Upper lobe of left lung (tissue), 6 donors: ENCODE measurements around the gene C1orf226. TPM values are rescaled to one million over a fixed set of nuclear protein-coding genes. Genes with fewer than 3 reads are reported as not detected.

ENCODE experiments used
- ATAC-seq, 2 donors: fragments of 200-7000 bp; cut with Tn5 transposase; one replicate each; pipeline ENCODE4 v1.9.1; 2022; ENCODE audit warnings: mild to moderate bottlenecking in 2 of 2, moderate library complexity in 2 of 2; ENCODE audit not compliant: low FRiP score in 2 of 2
- DNase-seq, 2 donors: peaks; one replicate each; pipeline ENCODE4 v3.0.0-alpha.2; 2019 to 2020
- H3K27ac ChIP-seq, 4 donors: fragments of 200-600 bp; sonication (generic); one replicate each; pipeline ENCODE4 v1.5.1; 2016 to 2019
- H3K27me3 ChIP-seq, 4 donors: fragments of 200-600 bp; sonication (generic); one replicate each; pipeline ENCODE4 v1.5.1; 2017 to 2019
- H3K36me3 ChIP-seq, 4 donors: fragments of 200-600 bp; sonication (generic); one replicate each; pipeline ENCODE4 v1.5.1; 2016 to 2019
- H3K4me1 ChIP-seq, 4 donors: fragments of 200-600 bp; sonication (generic); one replicate each; pipeline ENCODE4 v1.5.1; 2018 to 2019
- H3K4me3 ChIP-seq, 4 donors: fragments of 200-600 bp; sonication (generic); one replicate each; pipeline ENCODE4 v1.5.1; 2017 to 2019; ENCODE audit warnings: mild to moderate bottlenecking in 2 of 4, moderate library complexity in 1 of 4
- H3K9me3 ChIP-seq, 4 donors: fragments of 200-600 bp; sonication (generic); one replicate each; pipeline ENCODE4 v1.5.1; 2018 to 2019
- EP300 ChIP-seq, 4 donors: sonication (generic); formaldehyde crosslinking; IDR thresholded peaks; one replicate each; pipeline ENCODE4 v1.5.1; 2017; ENCODE audit warnings: antibody characterized with exemption in 4 of 4, control low read depth in 2 of 4
- POLR2A ChIP-seq, 4 donors: fragments of 450-650 bp; IDR thresholded peaks; one replicate each; pipeline ENCODE4 v1.5.1; 2016 to 2017; ENCODE audit warnings: antibody characterized with exemption in 4 of 4, mild to moderate bottlenecking in 2 of 4
- POLR2AphosphoS5 ChIP-seq, 2 donors: sonication (generic); formaldehyde crosslinking; IDR thresholded peaks; one replicate each; pipeline ENCODE4 v1.5.1; 2017; ENCODE audit warnings: antibody characterized with exemption in 2 of 2
- WGBS, 2 donors: methylation state at CpG; one replicate each; pipeline ENCODE4 v1.1.5; 2017 to 2018; 5-methylcytosine and 5-hydroxymethylcytosine counted together
- total RNA-seq, 6 donors: library from RNA; depleted of rRNA in 4 of 6; stranded (reverse); fragments of >200 nt in 4 of 6; gene quantifications; one replicate each; pipeline versions ENCODE4 v1.1.0 to v1.2.1, GENCODE V29; 2016 to 2021
- TF ChIP-seq, protein P1 (sequence below), 6 experiments: fragments of 450-650 bp in 4 of 6; fragments of 200-600 bp in 2 of 6; sonication (generic) in 2 of 6; IDR thresholded peaks; one replicate each; pipeline ENCODE4 v1.5.1; 2016 to 2019; ENCODE audit warnings: antibody characterized with exemption in 6 of 6
- donor health status: DM: no; HTN: no; CAD: no; lungs with moderate emphysema.
- donor health status: DM: no; HTN: yes; CAD: no; lungs with severe emphysema.

Gene C1orf226
- total RNA-seq, 6 donors from 2014 or later, result 7.2 to 16.7 (median 10.9) TPM

DNA sequence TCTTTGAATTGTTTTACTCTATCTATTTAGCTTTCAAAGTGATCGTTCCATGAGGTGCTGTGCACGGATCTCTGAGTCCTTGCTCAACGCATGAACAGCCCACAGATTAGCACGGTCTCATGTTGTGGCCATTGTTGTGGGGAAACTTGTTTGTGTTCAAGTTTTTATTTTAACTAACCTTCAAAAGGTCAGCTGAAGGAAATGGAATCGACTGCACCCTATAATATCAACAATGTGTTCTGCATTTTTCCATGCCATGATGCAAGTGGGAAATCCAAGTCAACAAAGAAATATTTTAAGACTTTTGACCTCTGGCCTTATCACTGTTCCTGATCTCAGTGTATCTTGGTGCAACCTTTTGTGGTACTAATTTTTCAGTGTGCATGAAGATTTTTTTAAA is 24.3 kb downstream of the C1orf226 start:
- Histone ChIP-seq H3K27ac (no peak overlapping the region), H3K9me3 (no peaks in the 10 kb centered on the region), H3K4me3 (no peak overlapping the region), H3K27me3 (no peaks in the 10 kb centered on the region), H3K4me1 (no peaks in the 10 kb centered on the region), H3K36me3 (no peaks in the 10 kb centered on the region)
- DNase-seq (no peak), ATAC-seq (no peak)
- TF ChIP-seq POLR2AphosphoS5 (IDR thresholded peaks at IDR 0.05) (no peak), EP300 (IDR thresholded peaks at IDR 0.05) (no peak)
- WGBS, 2 donors, result 38 to 60% methylated on average over 5 of the region's 5 CpGs

DNA sequence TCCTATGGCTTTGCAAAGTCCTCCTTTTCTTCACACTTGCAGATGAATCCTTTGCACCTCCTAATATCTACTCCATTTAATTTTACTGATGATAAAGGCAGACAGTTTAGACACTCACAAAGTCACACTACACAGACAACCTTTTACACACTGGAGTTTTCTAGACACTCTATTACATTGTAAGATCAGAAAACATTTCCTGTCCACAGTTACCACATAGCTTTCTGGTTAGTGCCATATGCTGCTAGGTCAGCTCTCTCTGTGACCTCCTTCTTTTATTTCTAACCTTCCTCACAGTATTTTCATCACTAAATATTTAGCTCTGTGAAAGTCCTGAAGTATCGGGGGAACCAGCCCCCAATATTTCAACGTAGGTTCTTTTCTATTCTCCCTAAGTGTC is 25.3 kb downstream of the C1orf226 start:
- no peak overlapping the region for H3K4me3 ChIP-seq
- no peak for DNase-seq
- 89 to 93% methylated on average over 2 of the region's 2 CpGs for WGBS, 2 donors
- ATAC-seq, result no peak
- TF ChIP-seq, protein P1, sequence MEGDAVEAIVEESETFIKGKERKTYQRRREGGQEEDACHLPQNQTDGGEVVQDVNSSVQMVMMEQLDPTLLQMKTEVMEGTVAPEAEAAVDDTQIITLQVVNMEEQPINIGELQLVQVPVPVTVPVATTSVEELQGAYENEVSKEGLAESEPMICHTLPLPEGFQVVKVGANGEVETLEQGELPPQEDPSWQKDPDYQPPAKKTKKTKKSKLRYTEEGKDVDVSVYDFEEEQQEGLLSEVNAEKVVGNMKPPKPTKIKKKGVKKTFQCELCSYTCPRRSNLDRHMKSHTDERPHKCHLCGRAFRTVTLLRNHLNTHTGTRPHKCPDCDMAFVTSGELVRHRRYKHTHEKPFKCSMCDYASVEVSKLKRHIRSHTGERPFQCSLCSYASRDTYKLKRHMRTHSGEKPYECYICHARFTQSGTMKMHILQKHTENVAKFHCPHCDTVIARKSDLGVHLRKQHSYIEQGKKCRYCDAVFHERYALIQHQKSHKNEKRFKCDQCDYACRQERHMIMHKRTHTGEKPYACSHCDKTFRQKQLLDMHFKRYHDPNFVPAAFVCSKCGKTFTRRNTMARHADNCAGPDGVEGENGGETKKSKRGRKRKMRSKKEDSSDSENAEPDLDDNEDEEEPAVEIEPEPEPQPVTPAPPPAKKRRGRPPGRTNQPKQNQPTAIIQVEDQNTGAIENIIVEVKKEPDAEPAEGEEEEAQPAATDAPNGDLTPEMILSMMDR (IDR thresholded peaks at IDR 0.05), result no peak
- TF ChIP-seq POLR2AphosphoS5 (IDR thresholded peaks at IDR 0.05), result no peak
- TF ChIP-seq POLR2A (IDR thresholded peaks at IDR 0.05), result no peak
- no peak for TF ChIP-seq EP300 (IDR thresholded peaks at IDR 0.05)
- no peak overlapping the region for H3K27ac ChIP-seq
- H3K27me3 ChIP-seq, result no peaks in the 10 kb centered on the region
- H3K4me1 ChIP-seq, result no peaks in the 10 kb centered on the region
- no peaks in the 10 kb centered on the region for H3K36me3 ChIP-seq
- H3K9me3 ChIP-seq, result no peaks in the 10 kb centered on the region

DNA sequence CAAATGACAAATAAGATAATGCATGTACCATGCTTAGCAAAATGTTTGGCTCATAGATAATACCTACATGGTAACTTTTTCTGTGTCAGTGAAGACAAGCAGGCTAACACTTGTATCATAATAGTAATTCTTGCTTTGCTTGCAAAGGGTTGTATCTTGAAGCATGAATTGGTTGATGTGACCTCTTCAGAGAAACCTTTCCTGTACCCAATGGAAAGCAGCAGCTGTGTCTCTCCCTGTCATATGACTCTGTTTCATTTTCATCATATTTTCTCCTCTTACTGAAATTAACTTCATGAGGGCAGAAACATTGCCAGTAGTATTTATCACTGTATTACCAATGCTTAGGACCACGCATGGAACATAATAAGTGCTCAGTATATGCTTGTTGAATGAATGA is 26.0 kb downstream of the C1orf226 start:
- H3K9me3 ChIP-seq, result no peaks in the 10 kb centered on the region
- TF ChIP-seq EP300 (IDR thresholded peaks at IDR 0.05) (no peak), POLR2AphosphoS5 (IDR thresholded peaks at IDR 0.05) (no peak), POLR2A (IDR thresholded peaks at IDR 0.05) (no peak)
- TF ChIP-seq, protein P1 (IDR thresholded peaks at IDR 0.05), result no peak
- DNase-seq (no peak), ATAC-seq (no peak)
- H3K4me3 ChIP-seq, result no peak overlapping the region
- 96 to 100% methylated on average over 1 of the region's 1 CpG for WGBS, 2 donors
- no peaks in the 10 kb centered on the region for H3K27me3 ChIP-seq
- no peaks in the 10 kb centered on the region for H3K4me1 ChIP-seq
- no peak overlapping the region for H3K27ac ChIP-seq
- no peaks in the 10 kb centered on the region for H3K36me3 ChIP-seq

DNA sequence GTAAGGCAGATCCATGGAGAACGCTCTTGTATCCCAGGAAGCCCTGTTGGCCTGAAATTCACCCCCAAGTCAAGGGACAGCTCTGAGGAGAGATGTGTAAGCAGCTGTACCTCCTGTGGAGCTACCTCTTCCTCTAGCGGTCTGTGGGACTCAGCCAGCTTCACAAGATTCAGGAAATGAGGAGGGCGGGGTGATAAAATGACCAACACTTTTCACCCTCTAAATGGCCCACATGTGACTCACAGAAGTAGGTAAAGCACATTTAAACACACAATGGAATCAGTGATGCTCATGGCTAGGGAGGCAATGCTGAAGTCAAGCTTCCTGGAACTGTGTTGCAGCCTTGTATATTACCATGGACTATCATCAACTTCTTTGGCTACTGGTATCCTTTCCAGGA is 30.5 kb downstream of the C1orf226 start, which contains the start of gene SH2D1B:
Gene SH2D1B (minus strand): TSS at position 135 of the 400 bp plus-strand sequence. CDS start 120 bp downstream, at position 15.
- no peaks in the 10 kb centered on the region for H3K9me3 ChIP-seq
- H3K27ac ChIP-seq, result no peak within 1 kb of the TSS
- WGBS, 2 donors, result 80 to 89% methylated on average over 3 of the region's 3 CpGs
- no peaks in the 10 kb centered on the region for H3K36me3 ChIP-seq
- H3K27me3 ChIP-seq, result no peaks in the 10 kb centered on the region
- no peak for TF ChIP-seq EP300 (IDR thresholded peaks at IDR 0.05)
- no peak for TF ChIP-seq POLR2AphosphoS5 (IDR thresholded peaks at IDR 0.05)
- no peak for TF ChIP-seq POLR2A (IDR thresholded peaks at IDR 0.05)
- TF ChIP-seq, protein P1 (IDR thresholded peaks at IDR 0.05), result no peak
- ATAC-seq (no peak), DNase-seq (no peak)
- no peaks in the 10 kb centered on the region for H3K4me1 ChIP-seq
- no peak within 1 kb of the TSS for H3K4me3 ChIP-seq

DNA sequence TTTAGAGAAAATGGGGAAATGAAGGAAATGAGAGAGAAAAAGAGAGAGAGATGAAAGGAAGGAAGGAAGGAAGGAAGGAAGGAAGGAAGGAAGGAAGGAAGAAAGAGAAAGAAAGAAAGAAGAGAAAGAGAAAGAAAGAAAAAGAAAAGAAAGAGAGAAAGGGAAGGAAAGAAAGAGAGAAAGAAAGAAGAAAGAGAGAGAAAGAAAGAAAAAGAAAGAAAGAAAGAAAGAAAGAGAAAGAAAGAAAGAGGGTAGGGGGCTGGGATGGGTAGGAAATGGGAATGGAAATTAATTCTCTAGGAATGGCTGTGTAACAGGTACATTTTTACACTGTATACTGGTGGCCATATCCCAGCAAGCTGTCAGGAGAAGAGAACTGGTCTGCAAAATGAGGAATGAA is 34.7 kb downstream of the C1orf226 start:
- peaks cover 0 to 3% (median 0%) of the 10 kb centered on the region in 4 donors for H3K4me1 ChIP-seq
- no peaks in the 10 kb centered on the region for H3K36me3 ChIP-seq
- no peaks in the 10 kb centered on the region for H3K27me3 ChIP-seq
- ATAC-seq (no peak), DNase-seq (no peak)
- H3K27ac ChIP-seq, result no peak overlapping the region
- TF ChIP-seq POLR2A (IDR thresholded peaks at IDR 0.05), result no peak
- no peak overlapping the region for H3K4me3 ChIP-seq
- no peaks in the 10 kb centered on the region for H3K9me3 ChIP-seq

DNA sequence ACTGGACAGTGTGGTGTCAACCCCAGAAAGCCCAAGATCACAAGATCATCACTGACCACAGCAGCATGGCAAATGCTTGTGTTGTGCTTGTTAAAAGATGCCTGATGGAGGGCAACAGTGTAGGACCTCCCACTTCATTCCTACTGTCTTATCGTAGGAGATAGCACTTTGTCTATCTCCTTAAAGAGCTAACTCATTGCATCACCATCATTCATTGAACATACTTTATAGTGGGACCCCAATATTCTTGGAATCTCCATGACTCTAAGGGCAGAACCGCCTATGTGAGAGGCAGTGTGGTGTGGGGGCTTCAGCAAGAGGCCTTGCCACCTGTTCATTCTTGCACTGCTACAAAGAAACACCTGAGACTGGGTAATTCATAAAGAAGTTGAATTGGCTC is 35.4 kb downstream of the C1orf226 start:
- Histone ChIP-seq H3K27me3 (no peaks in the 10 kb centered on the region), H3K27ac (no peak overlapping the region), H3K36me3 (no peaks in the 10 kb centered on the region), H3K4me1 (peaks cover 0 to 3% (median 1%) of the 10 kb centered on the region in 4 donors), H3K9me3 (no peaks in the 10 kb centered on the region), H3K4me3 (no peak overlapping the region)
- TF ChIP-seq, protein P1 (IDR thresholded peaks at IDR 0.05), result no peak
- ATAC-seq (no peak), DNase-seq (no peak)
- WGBS, 2 donors, result 97 to 98% methylated on average over 2 of the region's 2 CpGs
